Osteoblast (primary cell): ENCODE results near the gene RAP1GDS1. TPM values are rescaled to one million over a fixed set of nuclear protein-coding genes. Genes with fewer than 3 reads are reported as not detected.
"Not testable (repeated sequence)": the region's sequence is repeated elsewhere in the genome, so short reads cannot be mapped to it uniquely, and the experiment has no call there.

Experiments
- DNase-seq: peaks from one replicate; pipeline ENCODE4 v3.0.0; 2011; ENCODE audit warnings: low spot score, mixed read lengths; ENCODE audit not compliant: insufficient read length; ENCODE audit errors: missing footprints
- H2AFZ ChIP-seq: 2 replicates; pipeline ENCODE4 v1.6.0; 2011; ENCODE audit warnings: mild to moderate bottlenecking, low read length
- H3K27ac ChIP-seq: 2 replicates; pipeline ENCODE4 v1.5.1; 2011; ENCODE audit warnings: mild to moderate bottlenecking, low read depth, low read length, moderate library complexity
- H3K27me3 ChIP-seq: 2 replicates; pipeline ENCODE4 v1.6.0; 2012; ENCODE audit warnings: mild to moderate bottlenecking, control low read depth, inconsistent platforms, low read length, moderate library complexity; ENCODE audit not compliant: insufficient read depth
- H3K36me3 ChIP-seq: 2 replicates; pipeline ENCODE4 v1.5.1; 2011; ENCODE audit warnings: mild to moderate bottlenecking, low read length, control low read depth, moderate library complexity; ENCODE audit not compliant: insufficient read depth
- H3K4me1 ChIP-seq: 2 replicates; pipeline ENCODE4 v1.5.1; 2011; ENCODE audit warnings: mild to moderate bottlenecking, low read length, control low read depth, moderate library complexity; ENCODE audit not compliant: insufficient read depth
- H3K4me2 ChIP-seq: 2 replicates; pipeline ENCODE4 v1.6.0; 2011; ENCODE audit warnings: mild to moderate bottlenecking, low read length; ENCODE audit not compliant: insufficient read depth
- H3K4me3 ChIP-seq: fragments of 200-600 bp; sonication (generic); 3 replicates; pipeline ENCODE4 v1.5.1; 2012; ENCODE audit warnings: mild to moderate bottlenecking, low read length, inconsistent platforms; ENCODE audit not compliant: insufficient read depth
- H3K79me2 ChIP-seq: 2 replicates; pipeline ENCODE4 v1.6.0; 2012; ENCODE audit warnings: mild to moderate bottlenecking, low read length, control low read depth, inconsistent platforms; ENCODE audit not compliant: insufficient read depth
- H3K9me3 ChIP-seq: 2 replicates; pipeline ENCODE4 v1.5.1; 2011; ENCODE audit warnings: low read depth, low read length, control low read depth
- H4K20me1 ChIP-seq: 2 replicates; pipeline ENCODE4 v1.6.0; 2012; ENCODE audit warnings: mild to moderate bottlenecking, low read length, control low read depth; ENCODE audit not compliant: insufficient read depth
- CTCF ChIP-seq: IDR thresholded peaks from 2 replicates; pipeline ENCODE4 v1.5.1; 2011; ENCODE audit warnings: mild to moderate bottlenecking, low read depth, low read length, moderate library complexity; ENCODE audit errors: extremely low read depth
- total RNA-seq: library from RNA; depleted of rRNA; stranded (reverse); fragments of >200 nt; gene quantifications from 2 replicates; pipeline ENCODE4 v1.2.3, GENCODE V29; 2012

Gene RAP1GDS1
- total RNA-seq, 1 donor = 60.1 TPM

- Histone ChIP-seq H3K27me3 (no peaks in the 10 kb centered on the region), H3K9me3 (no peaks in the 10 kb centered on the region), H3K27ac (no peak overlapping the region), H2AFZ (no peak overlapping the region), H3K4me3 (no peak overlapping the region), H4K20me1 (no peaks in the 10 kb centered on the region), H3K4me2 (no peak overlapping the region), H3K36me3 (peaks cover 20% of the 10 kb centered on the region), H3K4me1 (peaks cover 10% of the 10 kb centered on the region), H3K79me2 (peaks cover 32% of the 10 kb centered on the region)
- TF ChIP-seq CTCF = no peak
- DNase-seq = no peak
Measured at GRCh38 chr4:98476891-98477290, 215.7 kb downstream of the RAP1GDS1 start.

DNA sequence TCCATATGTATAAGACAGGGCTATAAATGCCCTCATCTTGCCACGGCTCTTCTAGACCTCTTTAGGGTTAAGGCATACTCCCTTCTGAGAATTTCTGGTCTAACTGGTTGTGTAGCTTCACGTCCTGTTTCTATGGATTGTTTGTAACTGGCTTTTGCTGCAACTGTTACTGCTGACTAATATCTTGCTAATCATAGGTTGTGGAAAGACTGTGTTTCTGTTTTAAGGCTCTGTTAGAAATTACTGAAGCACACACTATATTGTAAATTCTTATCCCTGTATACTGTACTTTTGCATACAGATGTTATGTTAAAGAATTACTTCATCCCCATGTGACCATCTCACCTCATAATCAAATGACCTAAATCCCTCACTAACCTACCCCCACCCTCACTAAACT lies 218.4 kb downstream of the RAP1GDS1 start:
- H3K79me2 ChIP-seq = peaks cover 39% of the 10 kb centered on the region
- H2AFZ ChIP-seq = not testable (repeated sequence)

GRCh38 chr4:98480535-98480934 lies 219.4 kb downstream of the RAP1GDS1 start:
- Histone ChIP-seq H3K36me3 (peaks cover 18% of the 10 kb centered on the region), H3K4me3 (no peak overlapping the region), H3K9me3 (no peaks in the 10 kb centered on the region), H4K20me1 (no peaks in the 10 kb centered on the region), H3K27me3 (no peaks in the 10 kb centered on the region), H3K4me1 (peaks cover 21% of the 10 kb centered on the region), H3K4me2 (no peak overlapping the region), H3K27ac (no peak overlapping the region), H2AFZ (no peak overlapping the region), H3K79me2 (peaks cover 43% of the 10 kb centered on the region)
- no peak for TF ChIP-seq CTCF
- DNase-seq = no peak

More for the DNA sequence above, 218.4 kb downstream of the RAP1GDS1 start:
- not testable (repeated sequence) for H3K27ac ChIP-seq, H3K4me3 ChIP-seq, H3K27me3 ChIP-seq, H4K20me1 ChIP-seq, H3K9me3 ChIP-seq, DNase-seq, H3K4me2 ChIP-seq
- H3K36me3 ChIP-seq = peaks cover 15% of the 10 kb centered on the region
- H3K4me1 ChIP-seq = peaks cover 24% of the 10 kb centered on the region

DNA sequence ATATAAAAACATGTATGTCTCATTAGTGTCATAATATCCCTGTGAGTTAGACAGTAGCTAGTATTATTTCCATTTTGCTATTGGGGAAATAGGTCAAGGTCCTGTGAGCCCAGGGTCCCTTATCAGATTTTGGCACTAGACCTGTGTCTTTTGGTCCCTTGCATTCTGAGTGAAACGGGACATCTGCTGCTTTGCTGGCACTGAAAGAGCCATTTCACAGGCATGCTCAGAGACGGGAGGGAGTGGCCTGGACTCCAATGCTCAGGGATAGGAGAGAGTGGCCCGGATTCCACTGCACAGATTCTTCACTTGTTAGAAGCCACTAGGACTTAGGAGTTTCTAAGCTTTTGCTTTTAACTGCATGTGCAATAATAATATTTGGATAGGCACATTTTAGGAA lies 220.0 kb downstream of the RAP1GDS1 start:
- H3K9me3 ChIP-seq = no peaks in the 10 kb centered on the region
- no peak overlapping the region for H3K27ac ChIP-seq
- no peak overlapping the region for H2AFZ ChIP-seq
- peaks cover 21% of the 10 kb centered on the region for H3K4me1 ChIP-seq
- H3K27me3 ChIP-seq = no peaks in the 10 kb centered on the region
- H3K4me2 ChIP-seq = no peak overlapping the region
- DNase-seq = peak; percentile 29
- H4K20me1 ChIP-seq = no peaks in the 10 kb centered on the region
- no peak overlapping the region for H3K4me3 ChIP-seq
- H3K79me2 ChIP-seq = peaks cover 44% of the 10 kb centered on the region
- peaks cover 15% of the 10 kb centered on the region for H3K36me3 ChIP-seq
- no peak for TF ChIP-seq CTCF
